ENCODE measurements around the gene WNT9A.
"Not testable (repeated sequence)": the region's sequence is repeated elsewhere in the genome, so short reads cannot be mapped to it uniquely, and the experiment has no call there.

WNT9A gene

GRCh38 chr1:227886993-227887696 lies 60.6 kb downstream of the WNT9A start:
- DNase-seq (ENCODE audit: low read depth in 2 of 2) = peak in 1 of 2 donors; percentile 12

- DNase-seq (ENCODE audit: low read depth in 2 of 2) = no peak
Measured at GRCh38 chr1:227886503-227886961, 61.2 kb downstream of the WNT9A start.

DNA sequence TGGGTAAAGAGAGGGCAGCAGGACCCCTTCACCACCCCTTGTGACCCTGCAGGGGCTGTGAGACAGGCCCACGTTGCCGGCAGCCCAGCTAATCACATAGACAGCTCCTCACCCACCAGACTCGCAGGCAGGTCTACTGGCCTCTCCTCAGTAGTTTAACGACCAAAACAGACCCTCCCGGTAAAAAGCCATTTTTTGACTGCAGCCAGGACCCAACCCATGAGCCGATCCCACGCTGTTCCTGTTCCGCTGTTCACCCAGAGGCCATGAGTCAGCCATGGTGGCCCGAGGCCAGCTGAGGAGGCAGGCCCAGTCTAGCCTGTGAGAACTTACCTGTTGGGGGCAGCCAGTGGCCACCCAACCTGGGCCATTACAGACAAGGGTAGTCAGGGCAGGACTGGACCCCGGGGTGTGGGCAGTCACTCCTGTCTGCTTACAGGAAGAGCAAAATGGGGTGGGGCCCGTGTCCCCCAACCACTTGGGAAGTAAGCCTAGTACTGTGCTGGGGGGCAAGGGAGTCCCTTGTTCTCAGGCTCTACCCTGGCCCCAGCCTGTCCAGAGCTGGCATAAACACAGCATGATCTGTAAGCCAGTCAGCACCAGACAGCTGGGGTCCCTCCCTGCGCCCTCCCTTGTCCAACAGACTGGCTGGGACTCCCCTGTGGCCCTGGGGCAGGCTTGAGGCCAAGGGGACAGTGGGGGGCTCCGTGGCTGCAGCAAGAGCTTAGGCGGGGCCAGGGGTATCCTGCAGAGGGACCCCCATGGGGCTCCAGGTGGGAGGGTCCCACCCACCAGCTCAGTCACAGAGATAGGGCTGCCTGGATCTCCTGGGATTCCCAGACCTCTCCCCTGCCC lies 61.9 kb downstream of the WNT9A start:
- DNase-seq (ENCODE audit: low read depth in 2 of 2) = no peak

GRCh38 chr1:227885135-227885647 lies 62.5 kb downstream of the WNT9A start:
- DNase-seq (ENCODE audit: low read depth in 2 of 2) = no peak

GRCh38 chr1:227884370-227885134 lies 63.2 kb downstream of the WNT9A start:
- DNase-seq (ENCODE audit: low read depth in 2 of 2) = no peak

GRCh38 chr1:227883641-227884301 lies 64.0 kb downstream of the WNT9A start:
- DNase-seq (ENCODE audit: low read depth in 2 of 2) = no peak

DNA sequence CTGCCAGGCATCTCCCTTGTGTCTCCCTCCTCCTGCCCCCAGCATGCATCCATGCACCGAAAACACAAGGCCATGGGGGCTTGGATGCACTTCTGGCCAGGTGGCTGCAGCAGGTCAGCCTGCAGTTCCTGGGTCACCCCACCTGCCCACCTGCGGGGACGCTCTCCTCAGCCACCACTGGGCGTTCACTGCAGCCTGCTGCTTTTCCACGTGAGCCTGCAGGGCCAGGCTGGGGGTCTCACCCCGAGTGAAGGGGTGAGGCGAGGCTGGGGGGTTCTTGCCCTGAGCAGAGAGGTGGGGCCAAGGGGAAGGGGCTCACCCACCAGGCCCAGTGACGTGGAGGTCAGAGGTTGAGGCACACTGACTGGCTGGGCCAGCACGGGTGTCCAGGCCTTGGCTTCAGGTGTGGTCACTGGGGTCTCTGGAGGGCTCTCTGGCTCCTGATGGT lies 64.6 kb downstream of the WNT9A start:
- DNase-seq (ENCODE audit: low read depth in 2 of 2) = no peak

- no peak for DNase-seq (ENCODE audit: low read depth in 2 of 2)
Measured at GRCh38 chr1:227880342-227880924, 67.3 kb downstream of the WNT9A start.

GRCh38 chr1:227877810-227878209 lies 69.9 kb downstream of the WNT9A start:
- DNase-seq (ENCODE audit: low read depth in 2 of 2) = not testable (repeated sequence)

- not testable (repeated sequence) for DNase-seq (ENCODE audit: low read depth in 2 of 2)
Measured at GRCh38 chr1:227871892-227872291, 75.8 kb downstream of the WNT9A start.

DNA sequence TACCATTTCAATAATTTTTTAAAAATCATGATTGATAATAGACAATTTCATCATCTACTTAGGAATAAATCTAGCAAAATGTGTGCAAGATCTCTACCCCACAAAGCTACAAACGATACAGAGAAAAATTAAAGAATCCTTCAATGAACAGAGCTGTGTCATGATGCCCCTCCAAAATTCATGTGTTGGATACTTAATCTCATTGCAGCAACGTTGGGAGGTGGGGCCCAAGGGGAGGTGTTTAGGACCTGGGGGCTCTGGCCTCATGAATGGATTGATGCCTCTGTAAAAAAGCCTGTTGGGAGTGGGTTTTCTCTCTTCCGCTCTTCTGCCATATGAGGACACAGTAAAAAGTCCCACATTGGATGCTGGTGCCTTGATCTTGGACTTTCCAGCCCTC lies 77.4 kb downstream of the WNT9A start:
- DNase-seq (ENCODE audit: low read depth in 2 of 2) = no peak

GRCh38 chr1:227869851-227870305 lies 77.9 kb downstream of the WNT9A start:
- DNase-seq (ENCODE audit: low read depth in 2 of 2) = no peak

GRCh38 chr1:227869279-227869842 lies 78.4 kb downstream of the WNT9A start:
- no peak for DNase-seq (ENCODE audit: low read depth in 2 of 2)

Data from stimulated activated CD4-positive, alpha-beta T cell treated with anti-CD3 and anti-CD28 coated beads, Interleukin-1b, Interleukin-23, amount 100 ng/mL, for 1 hour (primary cell).